Calu3 (cell line): ENCODE measurements around the gene SEZ6L. TPM values are rescaled to one million over a fixed set of nuclear protein-coding genes. Genes with fewer than 3 reads are reported as not detected.

Experiments used
- BruUV-seq: library from RNA; stranded (reverse); fragments of 400-500 nt; replicated peaks from 2 replicates; lab custom pipeline; 2021; lab: Mats Ljungman, UMichigan
- CTCF ChIA-PET: fragments of 300-600 bp; sonication (Branson Sonifier 250); formaldehyde crosslinking; loops from one replicate; lab custom pipeline; 2022; ENCODE audit warnings: antibody characterized with exemption; lab: Charles Lee
- DNase-seq: peaks from one replicate; pipeline ENCODE4 v3.0.0; 2022
- H3K27ac Mint-ChIP-seq: one replicate; pipeline ENCODE4 v1.8.0; 2022; ENCODE audit warnings: mixed read lengths; ENCODE audit not compliant: unreplicated experiment
- H3K27me3 Mint-ChIP-seq: one replicate; pipeline ENCODE4 v1.8.0; 2022; ENCODE audit warnings: mixed read lengths; ENCODE audit not compliant: unreplicated experiment
- H3K36me3 Mint-ChIP-seq: one replicate; pipeline ENCODE4 v1.8.0; 2022; ENCODE audit warnings: mild to moderate bottlenecking, moderate library complexity, mixed read lengths; ENCODE audit not compliant: insufficient read depth, unreplicated experiment
- H3K4me1 Mint-ChIP-seq: one replicate; pipeline ENCODE4 v1.8.0; 2022; ENCODE audit warnings: mild to moderate bottlenecking, low read depth, mixed read lengths; ENCODE audit not compliant: unreplicated experiment
- H3K4me3 Mint-ChIP-seq: one replicate; pipeline ENCODE4 v1.8.0; 2022; ENCODE audit warnings: mild to moderate bottlenecking, low read depth, moderate library complexity, mixed read lengths; ENCODE audit not compliant: unreplicated experiment
- H3K9me3 Mint-ChIP-seq: one replicate; pipeline ENCODE4 v1.8.0; 2022; ENCODE audit warnings: low read depth, mixed read lengths; ENCODE audit not compliant: unreplicated experiment
- CTCF ChIP-seq: fragments of 200-600 bp; IDR thresholded peaks from one replicate; pipeline ENCODE4 v1.8.0; 2022; ENCODE audit warnings: antibody characterized with exemption; ENCODE audit not compliant: unreplicated experiment
- intact Hi-C: fragments of 100-400 bp; cut with micrococcal nuclease; formaldehyde crosslinking; loops from one replicate; pipeline ENCODE4 v1.10.0; 2022; ENCODE audit not compliant: unreplicated experiment
- total RNA-seq: library from RNA; stranded (reverse); gene quantifications from 2 replicates; pipeline ENCODE4 v1.2.3, GENCODE V29; 2022

Gene SEZ6L
- total RNA-seq, 1 experiment from 2014 or later: not detected

GRCh38 chr22:26174280-26174679 is 5.0 kb downstream of the SEZ6L start:
- no peak for TF ChIP-seq CTCF
- no peaks in the 10 kb centered on the region for H3K9me3 Mint-ChIP-seq
- no peaks in the 10 kb centered on the region for H3K36me3 Mint-ChIP-seq
- CTCF ChIA-PET: no interaction called here
- no peak overlapping the region for H3K27ac Mint-ChIP-seq
- no peak overlapping the region for H3K4me3 Mint-ChIP-seq
- no TSS peak for BruUV-seq
- no peak for DNase-seq
- intact Hi-C loops: no loop called here
- H3K4me1 Mint-ChIP-seq: no peaks in the 10 kb centered on the region
- peaks cover 89% of the 10 kb centered on the region for H3K27me3 Mint-ChIP-seq

GRCh38 chr22:26182723-26183122 is 13.5 kb downstream of the SEZ6L start:
- no peak for DNase-seq
- no peaks in the 10 kb centered on the region for H3K36me3 Mint-ChIP-seq
- no peaks in the 10 kb centered on the region for H3K9me3 Mint-ChIP-seq
- no TSS peak for BruUV-seq
- intact Hi-C loops: no loop called here
- H3K4me1 Mint-ChIP-seq: no peaks in the 10 kb centered on the region
- H3K27me3 Mint-ChIP-seq: peaks cover 61% of the 10 kb centered on the region
- H3K27ac Mint-ChIP-seq: no peak overlapping the region
- TF ChIP-seq CTCF: no peak
- CTCF ChIA-PET: no interaction called here
- H3K4me3 Mint-ChIP-seq: no peak overlapping the region

- no peak overlapping the region for H3K27ac Mint-ChIP-seq
- H3K27me3 Mint-ChIP-seq: peaks cover 46% of the 10 kb centered on the region
- H3K36me3 Mint-ChIP-seq: no peaks in the 10 kb centered on the region
- no TSS peak for BruUV-seq
- TF ChIP-seq CTCF: no peak
- intact Hi-C loops: no loop called here
- H3K4me3 Mint-ChIP-seq: no peak overlapping the region
- CTCF ChIA-PET: no interaction called here
- no peaks in the 10 kb centered on the region for H3K9me3 Mint-ChIP-seq
- no peaks in the 10 kb centered on the region for H3K4me1 Mint-ChIP-seq
- no peak for DNase-seq
Observed at GRCh38 chr22:26185190-26185589, 15.9 kb downstream of the SEZ6L start.

GRCh38 chr22:26188341-26188740 is 19.1 kb downstream of the SEZ6L start:
- no peak for TF ChIP-seq CTCF
- Mint-ChIP-seq H3K9me3 (no peaks in the 10 kb centered on the region), H3K27ac (no peak overlapping the region), H3K27me3 (peaks cover 57% of the 10 kb centered on the region), H3K4me3 (no peak overlapping the region), H3K4me1 (no peaks in the 10 kb centered on the region), H3K36me3 (no peaks in the 10 kb centered on the region)
- no TSS peak for BruUV-seq
- intact Hi-C loops: no loop called here
- no peak for DNase-seq
- CTCF ChIA-PET: no interaction called here
